Prostate gland (tissue), 2 donors: Measurements from ENCODE around the gene CAPN14.

Experiments used
- POLR2A ChIP-seq: fragments of 450-650 bp; IDR thresholded peaks from one replicate; pipeline ENCODE4 v1.6.1; 2016; ENCODE audit warnings: antibody characterized with exemption, mild to moderate bottlenecking
- POLR2AphosphoS5 ChIP-seq: sonication (generic); formaldehyde crosslinking; IDR thresholded peaks from one replicate; pipeline ENCODE4 v1.6.1; 2017; ENCODE audit warnings: antibody characterized with exemption
- TF ChIP-seq, protein P1 (sequence below), 4 experiments: fragments of 200-600 bp in 2 of 4; fragments of 450-650 bp in 2 of 4; sonication (generic) in 2 of 4; IDR thresholded peaks; 1 replicate in 3 of 4; 2 replicates in 1 of 4; pipeline ENCODE4 v1.5.1; 2016 to 2019; ENCODE audit warnings: antibody characterized with exemption in 4 of 4, mild to moderate bottlenecking in 2 of 4, moderate library complexity in 2 of 4

- TF ChIP-seq POLR2AphosphoS5 (no peak), POLR2A (no peak)
- TF ChIP-seq, protein P1, sequence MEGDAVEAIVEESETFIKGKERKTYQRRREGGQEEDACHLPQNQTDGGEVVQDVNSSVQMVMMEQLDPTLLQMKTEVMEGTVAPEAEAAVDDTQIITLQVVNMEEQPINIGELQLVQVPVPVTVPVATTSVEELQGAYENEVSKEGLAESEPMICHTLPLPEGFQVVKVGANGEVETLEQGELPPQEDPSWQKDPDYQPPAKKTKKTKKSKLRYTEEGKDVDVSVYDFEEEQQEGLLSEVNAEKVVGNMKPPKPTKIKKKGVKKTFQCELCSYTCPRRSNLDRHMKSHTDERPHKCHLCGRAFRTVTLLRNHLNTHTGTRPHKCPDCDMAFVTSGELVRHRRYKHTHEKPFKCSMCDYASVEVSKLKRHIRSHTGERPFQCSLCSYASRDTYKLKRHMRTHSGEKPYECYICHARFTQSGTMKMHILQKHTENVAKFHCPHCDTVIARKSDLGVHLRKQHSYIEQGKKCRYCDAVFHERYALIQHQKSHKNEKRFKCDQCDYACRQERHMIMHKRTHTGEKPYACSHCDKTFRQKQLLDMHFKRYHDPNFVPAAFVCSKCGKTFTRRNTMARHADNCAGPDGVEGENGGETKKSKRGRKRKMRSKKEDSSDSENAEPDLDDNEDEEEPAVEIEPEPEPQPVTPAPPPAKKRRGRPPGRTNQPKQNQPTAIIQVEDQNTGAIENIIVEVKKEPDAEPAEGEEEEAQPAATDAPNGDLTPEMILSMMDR (IDR thresholded peaks at IDR 0.05): no peak
Measured at GRCh38 chr2:31234683-31235503, 17.6 kb upstream of the CAPN14 start.
